GM18909 (cell line): ENCODE measurements around the gene TRIM47.
"Not testable (repeated sequence)": the region's sequence is repeated elsewhere in the genome, so short reads cannot be mapped to it uniquely, and the experiment has no call there.

Experiments used
- ATAC-seq: cut with Tn5 transposase; IDR thresholded peaks from one replicate; pipeline ENCODE4 v1.9.1; 2021; ENCODE audit warnings: mild to moderate bottlenecking; ENCODE audit not compliant: unreplicated experiment, poor library complexity

The TRIM47 gene

GRCh38 chr17:75892556-75893224, 14.3 kb upstream of the TRIM47 start:
- ATAC-seq, result no peak

- no peak for ATAC-seq
These were observed 13.5 kb upstream of the TRIM47 start for GRCh38 chr17:75891605-75892555.

GRCh38 chr17:75891022-75891604, 12.7 kb upstream of the TRIM47 start:
- no peak for ATAC-seq

GRCh38 chr17:75889454-75889853, 11.1 kb upstream of the TRIM47 start:
- ATAC-seq, result no peak

GRCh38 chr17:75888484-75888883, 10.1 kb upstream of the TRIM47 start:
- no peak for ATAC-seq

- not testable (repeated sequence) for ATAC-seq
These were observed 7.5 kb upstream of the TRIM47 start for GRCh38 chr17:75885860-75886259.

- ATAC-seq, result no peak
These were observed 7.0 kb upstream of the TRIM47 start for GRCh38 chr17:75885431-75885830.

- ATAC-seq, result no peak
These were observed 3.5 kb upstream of the TRIM47 start for GRCh38 chr17:75881678-75882454.

GRCh38 chr17:75880266-75880665, 1.9 kb upstream of the TRIM47 start:
- ATAC-seq, result no peak

GRCh38 chr17:75877752-75878173, 618 bp downstream of the TRIM47 start:
- peak; percentile 60 for ATAC-seq

- no peak for ATAC-seq
These were observed 1.2 kb downstream of the TRIM47 start for GRCh38 chr17:75876938-75877751.

GRCh38 chr17:75876190-75876937, 2.0 kb downstream of the TRIM47 start:
- ATAC-seq, result no peak

- no peak for ATAC-seq
These were observed 2.5 kb downstream of the TRIM47 start for GRCh38 chr17:75875940-75876189.

GRCh38 chr17:75875182-75875939, 3.0 kb downstream of the TRIM47 start:
- ATAC-seq, result no peak

GRCh38 chr17:75874323-75875181, 3.8 kb downstream of the TRIM47 start:
- ATAC-seq, result no peak

- no peak for ATAC-seq
These were observed 4.6 kb downstream of the TRIM47 start for GRCh38 chr17:75873587-75874322.
